HL-60/S4 treated with retinoic acid at 250 ng/mL for 4 days and 3 days (cell line): ENCODE measurements around the gene MT1G.
"Not testable (repeated sequence)": the region's sequence is repeated elsewhere in the genome, so short reads cannot be mapped to it uniquely, and the experiment has no call there.

Source experiments
- in situ Hi-C: fragments of 300-500 bp; cut with MboI; formaldehyde crosslinking; loops from 2 replicates; pipeline ENCODE4 v1.7.0; 2022; ENCODE audit warnings: low sequenced_read_pairs

Gene MT1G

GRCh38 chr16:56665286-56666261 lies 2.3 kb downstream of the MT1G start:
- in situ Hi-C loops, result not testable (repeated sequence)

GRCh38 chr16:56664506-56664905 lies 3.4 kb downstream of the MT1G start:
- in situ Hi-C loops, result no loop called here

- in situ Hi-C loops, result no loop called here
Measured at GRCh38 chr16:56662357-56663354, 5.2 kb downstream of the MT1G start.

GRCh38 chr16:56658327-56658875 lies 9.5 kb downstream of the MT1G start:
- in situ Hi-C loops, result no loop called here

GRCh38 chr16:56657555-56658326 lies 10.1 kb downstream of the MT1G start, which contains the start of gene MT1F:
Gene MT1F, plus strand, starts transcription at chr16:56657959. Its CDS starts 100 bp downstream, at chr16:56658059.
- in situ Hi-C loops, result no loop called here

- in situ Hi-C loops, result no loop called here
Measured at GRCh38 chr16:56653218-56653617, 14.6 kb downstream of the MT1G start.

GRCh38 chr16:56652600-56652999 lies 15.3 kb downstream of the MT1G start:
- in situ Hi-C loops, result no loop called here

GRCh38 chr16:56651586-56651985 lies 16.3 kb downstream of the MT1G start, which contains the start of gene MT1B:
Gene MT1B, plus strand, starts transcription at chr16:56651886. Its CDS starts 68 bp downstream, at chr16:56651954.
- in situ Hi-C loops, result no loop called here

GRCh38 chr16:56649820-56650219 lies 18.0 kb downstream of the MT1G start:
- in situ Hi-C loops, result no loop called here

GRCh38 chr16:56649271-56649670 lies 18.6 kb downstream of the MT1G start:
- in situ Hi-C loops, result no loop called here

- in situ Hi-C loops, result no loop called here
Measured at GRCh38 chr16:56647641-56648431, 20.0 kb downstream of the MT1G start.

- in situ Hi-C loops, result no loop called here
Measured at GRCh38 chr16:56645838-56646237, 22.0 kb downstream of the MT1G start.

GRCh38 chr16:56645311-56645710 lies 22.6 kb downstream of the MT1G start:
- in situ Hi-C loops, result no loop called here

- in situ Hi-C loops, result no loop called here
Measured at GRCh38 chr16:56643833-56644232, 24.0 kb downstream of the MT1G start.

- in situ Hi-C loops, result no loop called here
Measured at GRCh38 chr16:56643080-56643778, 24.6 kb downstream of the MT1G start.

GRCh38 chr16:56641166-56641565 lies 26.7 kb downstream of the MT1G start:
- in situ Hi-C loops, result no loop called here

- in situ Hi-C loops, result no loop called here
Measured at GRCh38 chr16:56640076-56640475, 27.8 kb downstream of the MT1G start.

- in situ Hi-C loops, result no loop called here
Measured at GRCh38 chr16:56639045-56639444, 28.8 kb downstream of the MT1G start.
